GM12865 (cell line): ENCODE results near the gene NXPE3.

Experiments used
- DNase-seq: peaks from one replicate; pipeline ENCODE4 v3.0.0; 2010; ENCODE audit warnings: low read depth
- H3K4me3 ChIP-seq: 2 replicates; pipeline ENCODE4 v1.5.1; 2011; ENCODE audit warnings: mild to moderate bottlenecking, low read depth, low read length, control low read depth
- TF ChIP-seq, protein P1 (sequence below): IDR thresholded peaks from 2 replicates; pipeline ENCODE4 v1.5.1; 2011; ENCODE audit warnings: low read length, control low read depth, low read depth, inconsistent platforms; ENCODE audit not compliant: insufficient read depth; ENCODE audit errors: missing control alignments

Gene NXPE3

DNA sequence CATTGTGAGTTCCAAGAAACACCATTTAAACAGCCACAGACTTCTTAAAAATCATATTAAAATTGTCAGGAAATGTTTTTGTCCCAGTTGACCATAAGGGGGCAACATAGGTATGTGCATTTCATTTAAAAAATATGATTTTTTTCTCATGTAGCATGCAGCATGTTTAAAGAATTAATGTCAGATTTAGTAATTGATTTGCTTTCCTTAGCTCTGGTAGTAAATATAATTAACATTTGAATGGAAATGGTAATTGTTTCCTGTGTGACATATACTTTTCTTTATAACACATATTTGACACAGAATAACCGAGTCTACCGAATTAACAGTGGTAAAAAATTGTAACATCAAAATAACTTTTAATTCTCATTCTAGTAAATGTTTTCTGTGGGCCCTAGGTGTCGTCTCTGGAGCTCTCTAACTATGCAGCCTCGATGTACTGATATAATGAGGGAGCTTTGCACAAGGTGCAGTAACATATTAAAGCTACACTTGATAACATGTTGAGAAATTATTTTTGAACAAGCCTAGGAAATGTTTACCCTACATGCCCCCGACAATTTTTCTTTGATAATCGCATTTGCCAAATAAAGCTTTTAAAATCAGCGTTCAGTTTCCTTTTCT lies 34.9 kb downstream of the NXPE3 start:
- H3K4me3 ChIP-seq = no peak overlapping the region
- TF ChIP-seq, protein P1, sequence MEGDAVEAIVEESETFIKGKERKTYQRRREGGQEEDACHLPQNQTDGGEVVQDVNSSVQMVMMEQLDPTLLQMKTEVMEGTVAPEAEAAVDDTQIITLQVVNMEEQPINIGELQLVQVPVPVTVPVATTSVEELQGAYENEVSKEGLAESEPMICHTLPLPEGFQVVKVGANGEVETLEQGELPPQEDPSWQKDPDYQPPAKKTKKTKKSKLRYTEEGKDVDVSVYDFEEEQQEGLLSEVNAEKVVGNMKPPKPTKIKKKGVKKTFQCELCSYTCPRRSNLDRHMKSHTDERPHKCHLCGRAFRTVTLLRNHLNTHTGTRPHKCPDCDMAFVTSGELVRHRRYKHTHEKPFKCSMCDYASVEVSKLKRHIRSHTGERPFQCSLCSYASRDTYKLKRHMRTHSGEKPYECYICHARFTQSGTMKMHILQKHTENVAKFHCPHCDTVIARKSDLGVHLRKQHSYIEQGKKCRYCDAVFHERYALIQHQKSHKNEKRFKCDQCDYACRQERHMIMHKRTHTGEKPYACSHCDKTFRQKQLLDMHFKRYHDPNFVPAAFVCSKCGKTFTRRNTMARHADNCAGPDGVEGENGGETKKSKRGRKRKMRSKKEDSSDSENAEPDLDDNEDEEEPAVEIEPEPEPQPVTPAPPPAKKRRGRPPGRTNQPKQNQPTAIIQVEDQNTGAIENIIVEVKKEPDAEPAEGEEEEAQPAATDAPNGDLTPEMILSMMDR = peak; percentile 40
- peak; percentile 43 for DNase-seq

DNA sequence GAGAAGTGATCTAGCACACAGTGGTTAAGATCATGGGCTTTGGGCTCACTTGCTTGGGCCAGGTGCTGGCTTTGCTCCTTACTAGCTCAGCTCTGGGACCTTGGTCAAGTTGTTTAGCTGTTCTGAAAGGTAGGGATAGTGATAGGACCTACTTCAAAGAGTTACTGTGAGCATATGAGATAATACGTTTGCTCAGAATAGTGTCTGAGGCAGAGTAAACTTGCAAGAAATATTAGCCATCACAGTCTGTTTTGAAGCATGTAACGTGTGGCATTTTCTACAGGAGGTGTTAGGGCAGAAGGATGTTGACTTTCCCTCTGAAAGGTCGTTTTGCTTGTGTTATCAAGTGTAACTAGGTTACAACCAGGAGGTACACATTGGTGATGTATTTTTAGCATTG lies 35.8 kb downstream of the NXPE3 start:
- DNase-seq = no peak
- TF ChIP-seq, protein P1 = no peak
- no peak overlapping the region for H3K4me3 ChIP-seq

DNA sequence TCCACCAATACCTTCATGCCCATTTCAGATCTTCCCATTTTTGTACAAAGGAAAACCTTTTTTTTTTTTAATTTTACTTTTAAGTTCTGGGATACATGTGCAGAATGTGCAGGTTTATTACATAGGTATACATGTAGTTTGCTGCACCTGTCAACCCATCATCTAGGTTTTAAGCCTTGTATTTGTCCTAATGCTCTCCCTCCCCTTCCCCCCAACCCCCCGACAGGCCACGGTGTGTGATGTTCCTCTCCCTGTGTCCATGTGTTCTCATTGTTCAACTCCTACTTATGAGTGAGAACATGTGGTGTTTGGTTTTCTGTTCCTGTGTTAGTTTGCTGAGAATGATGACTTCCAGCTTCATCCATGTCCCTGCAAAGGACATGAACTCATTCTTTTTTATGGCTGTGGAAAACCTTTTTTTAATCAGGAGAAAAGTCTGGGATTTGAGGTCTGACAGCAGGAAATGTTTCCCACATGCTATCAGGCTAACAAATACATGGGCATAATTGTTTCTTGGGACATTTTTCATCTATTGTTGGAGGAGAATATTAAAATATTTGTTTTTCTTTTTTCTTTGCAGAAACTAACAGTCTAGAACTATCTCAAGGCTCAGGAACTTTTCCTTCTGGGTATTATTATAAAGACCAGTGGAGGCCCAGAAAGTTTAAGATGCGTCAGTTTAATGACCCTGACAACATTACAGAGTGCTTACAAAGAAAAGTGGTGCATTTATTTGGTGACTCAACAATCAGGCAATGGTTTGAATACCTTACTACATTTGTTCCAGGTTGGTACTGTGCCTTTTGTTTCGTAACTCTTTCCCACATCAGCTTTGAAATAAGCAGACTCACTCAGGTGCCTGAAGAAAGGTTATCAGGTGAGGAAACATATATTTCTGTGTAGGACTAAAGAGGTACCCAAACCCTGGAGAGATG lies 37.5 kb downstream of the NXPE3 start:
- DNase-seq = no peak
- TF ChIP-seq, protein P1 = no peak
- H3K4me3 ChIP-seq = no peak overlapping the region

DNA sequence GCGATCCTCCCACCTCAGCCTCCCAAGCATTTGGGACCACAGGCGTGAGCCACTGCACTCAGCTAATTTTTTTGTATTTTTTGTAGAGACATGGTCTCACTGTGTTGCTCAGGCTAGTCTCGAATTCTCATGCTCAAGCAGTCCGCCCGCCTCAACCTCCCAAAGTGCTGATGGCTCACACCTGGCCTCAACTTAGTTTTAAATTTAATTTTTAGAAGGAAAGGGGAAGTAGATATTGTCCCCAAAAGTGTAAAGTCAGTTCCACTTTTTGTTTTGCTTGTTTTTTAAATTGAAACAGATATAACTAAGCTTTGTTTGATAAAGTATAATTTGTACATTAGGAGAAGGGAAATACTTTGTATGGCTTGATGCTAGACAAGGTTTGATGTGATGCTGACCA lies 39.0 kb downstream of the NXPE3 start:
- no peak overlapping the region for H3K4me3 ChIP-seq
- TF ChIP-seq, protein P1 = no peak
- no peak for DNase-seq

DNA sequence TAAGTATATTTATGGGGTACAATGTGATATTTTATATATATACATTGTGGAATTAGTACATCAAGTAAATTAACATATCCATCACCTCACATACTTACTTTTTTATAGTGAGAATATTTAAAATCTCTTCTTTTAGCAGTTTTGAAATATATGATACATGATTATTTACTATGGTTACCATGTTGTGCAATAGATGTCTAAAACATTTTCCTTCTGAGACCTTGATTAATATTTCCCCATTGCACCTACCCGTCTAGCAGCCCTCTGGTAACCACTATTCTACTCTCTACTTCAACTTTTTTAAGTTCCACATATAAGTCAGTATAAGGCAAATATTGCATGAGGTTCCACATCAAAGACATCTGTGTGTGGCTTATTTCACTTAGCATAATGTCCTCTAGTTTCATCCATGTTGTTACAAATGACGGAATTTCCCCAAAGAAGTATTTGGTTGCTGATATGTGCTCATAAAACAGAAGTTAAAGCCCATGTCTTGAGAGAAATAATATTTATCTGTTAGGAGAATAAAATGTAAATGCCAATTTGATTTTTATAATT lies 40.7 kb downstream of the NXPE3 start:
- DNase-seq = peak; percentile 46
- TF ChIP-seq, protein P1 = no peak
- H3K4me3 ChIP-seq = no peak overlapping the region

DNA sequence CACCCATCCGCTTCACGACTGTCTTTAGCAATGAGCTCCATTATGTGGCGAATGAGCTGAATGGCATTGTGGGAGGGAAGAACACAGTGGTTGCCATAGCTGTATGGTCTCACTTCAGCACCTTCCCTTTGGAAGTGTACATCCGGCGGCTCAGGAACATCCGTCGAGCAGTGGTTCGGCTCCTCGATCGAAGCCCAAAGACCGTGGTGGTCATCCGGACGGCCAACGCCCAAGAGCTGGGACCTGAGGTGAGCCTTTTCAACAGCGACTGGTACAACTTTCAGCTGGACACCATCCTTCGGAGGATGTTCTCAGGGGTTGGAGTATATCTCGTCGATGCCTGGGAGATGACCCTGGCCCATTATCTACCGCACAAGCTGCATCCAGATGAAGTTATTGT lies 42.5 kb downstream of the NXPE3 start:
- no peak overlapping the region for H3K4me3 ChIP-seq
- TF ChIP-seq, protein P1 = no peak
- no peak for DNase-seq
